Thyroid gland (tissue), 4 donors: ENCODE results near the gene ADGRG1.

Experiments
- CTCF ChIP-seq, 6 experiments: fragments of 200-600 bp in 3 of 6; fragments of 450-650 bp in 3 of 6; sonication (generic) in 3 of 6; IDR thresholded peaks; one replicate each; pipeline ENCODE4 v1.5.1; 2016 to 2019; ENCODE audit warnings: antibody characterized with exemption in 6 of 6, mild to moderate bottlenecking in 2 of 6, inconsistent platforms in 1 of 6, moderate library complexity in 1 of 6
- POLR2A ChIP-seq, 2 donors: fragments of 450-650 bp; IDR thresholded peaks; one replicate each; pipeline ENCODE4 v1.6.1; 2017; ENCODE audit warnings: antibody characterized with exemption in 2 of 2, mild to moderate bottlenecking in 2 of 2, moderate library complexity in 1 of 2

DNA sequence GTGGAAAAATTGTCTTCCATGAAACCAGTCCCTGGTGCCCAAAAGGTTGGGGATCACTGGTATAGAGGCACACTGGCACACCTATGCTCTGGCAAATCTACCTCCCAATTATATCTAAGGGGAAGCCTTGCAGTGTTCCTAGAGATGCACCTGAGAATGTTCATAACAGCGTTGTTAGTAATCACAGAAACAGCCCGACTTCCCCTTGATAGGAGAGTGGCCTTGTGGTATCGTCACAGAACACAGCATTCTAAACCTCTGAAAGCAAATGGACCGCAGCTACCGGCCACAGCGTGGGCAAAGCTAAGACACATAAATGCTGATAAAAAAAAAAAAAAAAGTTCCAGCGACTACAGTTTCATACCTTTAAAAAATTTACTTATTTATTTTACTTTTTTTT is 39.1 kb upstream of the ADGRG1 start:
- TF ChIP-seq CTCF (IDR thresholded peaks at IDR 0.05): no peak
- TF ChIP-seq POLR2A (IDR thresholded peaks at IDR 0.05): no peak
